GM21717 (cell line): Measurements from ENCODE around the gene KRI1.

ENCODE experiments used
- ATAC-seq: cut with Tn5 transposase; IDR thresholded peaks from one replicate; pipeline ENCODE4 v1.9.1; 2021; ENCODE audit warnings: mild to moderate bottlenecking, moderate library complexity; ENCODE audit not compliant: unreplicated experiment

KRI1 gene

GRCh38 chr19:10520652-10521318 is 45.0 kb downstream of the KRI1 start:
- no peak for ATAC-seq

- ATAC-seq: no peak
Observed at GRCh38 chr19:10519421-10519820, 46.4 kb downstream of the KRI1 start.

GRCh38 chr19:10518444-10519361 is 47.1 kb downstream of the KRI1 start:
- ATAC-seq: no peak

GRCh38 chr19:10517760-10518443 is 47.9 kb downstream of the KRI1 start:
- no peak for ATAC-seq

GRCh38 chr19:10517361-10517759 is 48.5 kb downstream of the KRI1 start, which contains the start of gene S1PR5:
Gene S1PR5 (minus strand): TSS chr19:10517447. CDS start chr19:10515011, 2,436 bp downstream.
- ATAC-seq: no peak

- no peak for ATAC-seq
Observed at GRCh38 chr19:10516671-10517286, 49.0 kb downstream of the KRI1 start.

GRCh38 chr19:10516064-10516385 is 49.8 kb downstream of the KRI1 start:
- ATAC-seq: no peak

- no peak for ATAC-seq
Observed at GRCh38 chr19:10514211-10515145, 51.3 kb downstream of the KRI1 start.

- no peak for ATAC-seq
Observed at GRCh38 chr19:10513223-10513622, 52.6 kb downstream of the KRI1 start.

GRCh38 chr19:10510301-10510802 is 55.5 kb downstream of the KRI1 start:
- no peak for ATAC-seq

GRCh38 chr19:10508707-10509106 is 57.1 kb downstream of the KRI1 start:
- no peak for ATAC-seq

GRCh38 chr19:10508036-10508435 is 57.8 kb downstream of the KRI1 start:
- no peak for ATAC-seq

- no peak for ATAC-seq
Observed at GRCh38 chr19:10505583-10506229, 60.1 kb downstream of the KRI1 start.
